Measurements from ENCODE around the gene CDKN1C. TPM values are rescaled to one million over a fixed set of nuclear protein-coding genes. Genes with fewer than 3 reads are reported as not detected.

CDKN1C gene
- total RNA-seq, 2 donors from 2014 or later: 17.1 to 25.0 TPM

GRCh38 chr11:2882396-2883110 lies 3.0 kb downstream of the CDKN1C start:
- H3K27me3 ChIP-seq (replicated peaks; ENCODE audit: insufficient read depth): no peaks in the 10 kb centered on the region
- peaks cover 8 to 15% of the 10 kb centered on the region in 2 donors for H3K4me1 ChIP-seq (ENCODE audit: control insufficient read depth in 1 of 2, low read depth in 2 of 2)
- no peak for TF ChIP-seq CTCF (IDR thresholded peaks at IDR 0.05)
- ATAC-seq (ENCODE audit: insufficient number of reproducible peaks, low FRiP score, low read depth) (no peak), DNase-seq (ENCODE audit: low spot score) (no peak)
- no peaks in the 10 kb centered on the region for H3K36me3 ChIP-seq
- no peaks in the 10 kb centered on the region for H3K9me3 ChIP-seq
- H3K27ac ChIP-seq: no peak overlapping the region
- peak overlapping the region; percentile 98 for H3K4me3 ChIP-seq

- TF ChIP-seq CTCF (IDR thresholded peaks at IDR 0.05): no peak
- no peaks in the 10 kb centered on the region for H3K27me3 ChIP-seq (replicated peaks; ENCODE audit: insufficient read depth)
- H3K4me3 ChIP-seq: no peak overlapping the region
- peaks cover 8 to 15% of the 10 kb centered on the region in 2 donors for H3K4me1 ChIP-seq (ENCODE audit: control insufficient read depth in 1 of 2, low read depth in 2 of 2)
- DNase-seq (ENCODE audit: low spot score): no peak
- no peak overlapping the region for H3K27ac ChIP-seq
- H3K36me3 ChIP-seq: no peaks in the 10 kb centered on the region
- H3K9me3 ChIP-seq: no peaks in the 10 kb centered on the region
- ATAC-seq (ENCODE audit: insufficient number of reproducible peaks, low FRiP score, low read depth): no peak
These were observed 3.6 kb downstream of the CDKN1C start for GRCh38 chr11:2881981-2882375.

GRCh38 chr11:2881076-2881980 lies 4.2 kb downstream of the CDKN1C start:
- Histone ChIP-seq H3K36me3 (no peaks in the 10 kb centered on the region), H3K4me3 (no peak overlapping the region), H3K27ac (no peak overlapping the region), H3K27me3 (replicated peaks; ENCODE audit: insufficient read depth) (no peaks in the 10 kb centered on the region), H3K9me3 (no peaks in the 10 kb centered on the region), H3K4me1 (ENCODE audit: control insufficient read depth in 1 of 2, low read depth in 2 of 2) (peaks cover 8 to 15% of the 10 kb centered on the region in 2 donors)
- TF ChIP-seq CTCF (IDR thresholded peaks at IDR 0.05): no peak
- DNase-seq (ENCODE audit: low spot score): no peak
- ATAC-seq (ENCODE audit: insufficient number of reproducible peaks, low FRiP score, low read depth): no peak

- ATAC-seq (ENCODE audit: insufficient number of reproducible peaks, low FRiP score, low read depth): no peak
- H3K27me3 ChIP-seq (replicated peaks; ENCODE audit: insufficient read depth): no peaks in the 10 kb centered on the region
These were observed 4.9 kb downstream of the CDKN1C start for GRCh38 chr11:2880646-2881045.

More at GRCh38 chr11:2880646-2881045, 4.9 kb downstream of the CDKN1C start:
- Histone ChIP-seq H3K27ac (no peak overlapping the region), H3K4me1 (ENCODE audit: control insufficient read depth in 1 of 2, low read depth in 2 of 2) (peaks cover 8 to 15% of the 10 kb centered on the region in 2 donors), H3K36me3 (no peaks in the 10 kb centered on the region), H3K9me3 (no peaks in the 10 kb centered on the region), H3K4me3 (no peak overlapping the region)
- no peak for DNase-seq (ENCODE audit: low spot score)
- no peak for TF ChIP-seq CTCF (IDR thresholded peaks at IDR 0.05)
